Measurements from ENCODE around the gene MYDGF.
"Not testable (repeated sequence)": the region's sequence is repeated elsewhere in the genome, so short reads cannot be mapped to it uniquely, and the experiment has no call there.

Gene MYDGF

DNA sequence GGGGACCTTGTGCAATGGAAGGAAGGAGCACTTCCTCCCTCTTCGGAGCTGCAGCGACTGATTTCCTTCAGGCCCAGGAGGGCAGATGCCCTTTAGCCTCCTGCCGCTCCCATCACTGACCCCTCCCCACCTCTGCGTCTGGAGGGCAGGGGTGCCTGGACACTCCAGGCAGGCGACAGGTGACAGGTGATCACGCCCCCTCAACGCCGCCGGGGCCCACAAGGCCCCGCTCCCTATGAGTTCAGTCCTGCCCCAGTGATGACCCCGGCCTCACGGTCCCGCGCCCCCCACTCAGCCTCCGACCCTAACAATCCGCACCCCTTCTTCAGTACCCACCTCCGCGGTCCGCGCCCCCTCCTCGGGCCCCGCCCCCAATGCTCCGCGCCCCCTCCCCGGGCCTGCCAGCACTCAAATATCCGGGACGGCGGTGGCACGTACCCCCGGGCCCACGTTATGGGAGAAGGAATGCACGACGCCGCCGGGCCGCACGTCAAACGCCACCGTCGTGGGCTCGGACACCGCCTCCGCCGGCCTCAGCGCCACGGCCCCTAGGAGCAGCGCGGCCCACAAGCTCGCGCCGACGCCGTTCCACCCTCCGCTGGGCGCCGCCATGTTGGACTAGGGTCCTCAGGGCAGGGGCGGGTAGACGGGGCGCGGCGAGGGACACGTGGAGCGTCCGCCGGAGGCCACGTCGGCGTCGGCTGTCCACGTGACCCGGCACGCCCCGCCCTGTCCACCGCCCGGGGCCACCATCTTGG, at the start of gene MYDGF:
MYDGF (minus strand) TSS at position 620 of the 758 bp plus-strand sequence; CDS start at position 612, 8 bp downstream.
- DNase-seq (ENCODE audit: low read depth): peak; percentile 86

DNA sequence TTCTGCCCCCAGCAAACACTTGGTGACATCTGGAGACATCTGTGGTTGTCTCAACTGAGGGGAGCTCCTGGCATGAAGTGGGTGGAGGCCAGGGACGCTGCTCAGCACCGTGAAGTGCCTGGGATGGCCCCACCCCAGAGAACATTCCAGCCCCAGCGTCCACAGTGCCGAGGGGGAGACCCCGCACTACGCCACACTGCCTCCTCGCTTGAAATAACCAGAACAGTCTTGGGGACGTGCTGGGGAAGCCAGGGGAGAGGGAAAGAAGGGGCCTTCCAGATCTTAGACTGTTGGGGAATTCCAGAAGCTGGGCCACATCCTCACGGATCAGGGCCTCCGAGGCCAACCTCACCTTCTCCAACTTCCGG, 49.3 kb upstream of the MYDGF start:
- no peak for DNase-seq (ENCODE audit: low read depth)

DNA sequence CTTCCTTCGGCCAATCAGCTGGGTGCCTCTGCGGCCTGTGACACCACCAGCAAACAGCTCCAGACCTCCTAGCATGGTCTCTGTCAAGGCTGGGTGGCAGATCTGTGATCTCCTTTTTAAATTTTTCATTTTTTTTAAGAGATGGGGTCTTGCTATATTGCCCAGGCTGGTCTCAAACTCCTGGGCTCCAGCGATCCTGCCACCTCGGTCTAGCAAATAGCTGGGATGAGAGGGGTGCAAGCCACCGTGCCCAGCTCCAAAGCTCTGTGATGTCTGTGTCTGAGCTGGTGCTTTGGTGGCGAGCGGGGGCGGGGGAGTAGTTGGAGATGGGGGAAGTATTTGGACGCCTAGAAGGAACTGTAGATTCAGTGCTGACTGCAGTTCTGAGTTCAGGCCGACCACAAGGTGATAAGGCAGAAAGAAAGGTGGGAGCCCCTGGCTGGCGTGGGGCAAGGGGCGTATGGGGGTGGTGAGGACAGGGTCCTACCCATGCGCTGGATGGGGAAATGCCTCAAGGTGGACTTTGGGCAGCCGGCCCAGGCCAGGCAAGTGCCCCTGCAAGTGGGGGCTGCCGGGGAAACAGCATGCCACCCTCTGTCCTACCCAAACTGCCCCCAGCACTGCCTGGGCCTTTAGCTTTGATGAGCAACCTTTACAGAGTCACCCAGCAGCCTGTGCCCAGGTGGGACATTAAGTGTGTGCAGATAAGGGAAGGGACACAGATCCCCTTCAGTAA, 48.0 kb upstream of the MYDGF start:
- no peak for DNase-seq (ENCODE audit: low read depth)

DNA sequence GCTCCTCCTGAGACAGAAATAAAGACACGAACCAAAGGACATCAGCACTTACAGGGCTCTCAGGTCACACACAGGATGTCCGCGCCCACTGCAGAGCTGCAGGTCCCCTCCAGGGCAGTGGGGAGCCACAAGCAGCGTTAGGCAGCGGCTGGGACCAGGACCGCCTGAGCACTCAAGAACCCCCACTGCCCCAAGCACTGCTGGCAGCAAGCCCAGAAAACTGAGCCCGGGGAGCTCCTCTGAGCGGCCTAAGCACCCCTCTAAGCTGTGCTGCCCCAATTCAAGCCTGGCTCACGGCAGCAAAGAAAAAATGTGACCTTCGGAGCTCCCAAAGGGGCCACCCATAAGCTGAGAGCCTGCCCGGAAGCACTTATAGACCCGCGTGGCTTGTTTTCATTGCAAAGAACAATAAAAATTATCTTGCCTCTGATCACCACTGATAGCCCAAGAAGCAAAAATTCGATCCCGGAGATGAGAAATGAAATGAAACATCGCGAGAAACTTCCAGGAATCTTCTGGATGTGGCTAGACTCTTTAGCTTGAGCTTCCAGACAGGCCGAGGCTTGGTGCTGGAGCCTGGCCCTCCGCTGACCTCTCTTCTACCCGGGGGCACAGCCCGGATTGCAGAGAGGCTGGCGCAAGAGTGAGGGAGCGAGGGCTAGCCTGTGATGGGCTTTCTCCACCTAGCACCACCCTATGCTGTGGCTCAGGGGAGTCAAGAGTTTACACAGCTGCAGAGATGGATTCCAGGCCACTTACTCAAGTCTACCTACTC, 47.2 kb upstream of the MYDGF start:
- no peak for DNase-seq (ENCODE audit: low read depth)

DNA sequence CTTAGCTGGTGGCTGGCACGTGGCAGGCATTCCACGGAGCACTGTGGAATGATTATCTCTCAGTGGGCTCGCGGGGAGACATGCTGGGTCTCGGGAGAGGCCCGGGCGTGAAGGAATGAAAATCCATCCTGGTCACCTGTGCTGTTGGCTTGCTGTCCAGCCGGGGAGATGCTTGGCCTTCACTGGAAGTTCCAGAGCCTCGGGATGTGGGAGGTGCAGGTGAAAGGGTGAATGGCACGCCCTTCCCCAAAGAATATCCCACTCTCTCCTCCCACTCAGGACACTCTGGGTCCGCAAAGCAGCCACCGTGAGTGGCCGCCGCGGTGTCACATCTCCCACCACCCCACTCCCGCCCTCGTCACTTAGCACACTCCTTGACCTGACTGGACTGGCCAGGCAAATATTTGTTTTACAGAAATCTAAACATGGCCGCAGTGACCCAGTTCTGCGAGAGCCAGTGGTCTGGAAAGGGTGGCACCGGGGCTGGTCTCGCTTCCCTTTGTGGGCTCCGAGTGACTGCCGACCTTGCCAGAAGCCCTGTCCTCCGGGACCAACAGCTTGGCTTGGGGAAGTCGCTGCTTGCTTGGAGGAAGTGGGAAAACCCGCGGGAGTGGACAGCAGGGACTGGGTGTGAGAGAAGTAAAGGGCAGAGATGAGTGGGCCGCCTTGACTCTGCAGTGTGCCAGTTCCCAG, 45.5 kb upstream of the MYDGF start:
- no peak for DNase-seq (ENCODE audit: low read depth)

DNA sequence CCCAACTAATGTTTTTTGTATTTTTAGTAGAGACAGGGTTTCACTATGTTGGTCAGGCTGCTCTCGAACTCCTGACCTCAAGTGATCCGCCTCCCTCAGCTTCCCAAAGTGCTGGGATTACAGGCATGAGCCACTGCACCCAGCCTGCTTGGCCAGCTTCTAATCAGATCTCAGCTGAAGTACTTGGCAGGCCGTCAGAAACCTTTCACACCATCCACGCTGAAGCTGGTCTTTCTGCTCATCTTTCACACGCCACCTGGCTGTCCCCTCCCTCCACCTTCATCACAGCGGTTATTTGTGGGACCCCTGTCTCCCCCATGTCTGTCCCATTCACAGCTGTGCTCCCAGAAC, 45.0 kb upstream of the MYDGF start:
- not testable (repeated sequence) for DNase-seq (ENCODE audit: low read depth)

DNA sequence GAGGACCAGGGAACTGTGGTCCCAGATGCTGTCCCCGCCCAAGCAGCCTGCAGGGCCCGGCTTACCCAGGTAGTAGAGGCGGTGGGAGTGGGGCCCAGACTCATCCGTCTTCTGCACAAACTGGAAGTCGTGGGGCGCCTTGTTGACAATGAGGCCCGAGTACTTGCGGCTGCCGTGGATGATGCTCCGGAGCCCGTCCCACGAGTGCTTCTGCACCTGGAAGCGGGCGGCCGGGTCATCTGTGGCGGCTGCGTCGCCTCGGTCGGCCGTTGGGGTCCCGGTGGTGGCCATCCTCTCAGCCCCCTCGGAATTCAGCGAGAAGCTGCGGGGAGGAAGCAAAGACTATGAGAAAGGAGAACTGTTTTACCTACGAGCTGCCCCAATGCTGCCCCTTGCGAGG, 43.9 kb upstream of the MYDGF start:
- DNase-seq (ENCODE audit: low read depth): no peak

DNA sequence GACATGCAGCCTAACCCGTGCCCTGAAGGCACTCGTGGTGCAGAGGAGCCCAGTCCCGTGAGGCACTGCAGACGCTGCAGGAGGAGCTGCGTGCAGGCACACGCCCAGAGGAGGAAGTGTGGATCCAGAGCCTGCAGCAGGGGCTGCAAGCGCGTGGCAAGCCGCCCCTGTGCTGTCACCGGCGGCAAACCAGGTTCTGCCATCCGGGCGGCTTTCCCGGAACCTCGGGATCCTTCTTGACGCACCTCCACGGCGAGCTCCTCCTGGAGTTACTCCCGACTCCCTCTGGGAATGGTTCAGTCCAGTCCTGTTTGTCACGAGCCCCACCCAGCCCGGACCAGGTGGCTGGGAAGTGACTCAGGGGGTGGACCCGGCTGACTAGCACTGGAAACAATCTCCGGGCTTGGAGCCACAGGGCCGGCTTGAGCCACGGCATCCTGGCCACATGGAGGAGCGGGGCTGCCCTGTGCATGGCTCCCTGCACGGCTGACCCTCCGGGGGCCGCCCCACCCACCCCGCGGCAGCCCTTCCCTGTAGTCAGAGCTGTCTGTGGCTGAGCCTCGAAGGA, 43.3 kb upstream of the MYDGF start:
- no peak for DNase-seq (ENCODE audit: low read depth)

DNA sequence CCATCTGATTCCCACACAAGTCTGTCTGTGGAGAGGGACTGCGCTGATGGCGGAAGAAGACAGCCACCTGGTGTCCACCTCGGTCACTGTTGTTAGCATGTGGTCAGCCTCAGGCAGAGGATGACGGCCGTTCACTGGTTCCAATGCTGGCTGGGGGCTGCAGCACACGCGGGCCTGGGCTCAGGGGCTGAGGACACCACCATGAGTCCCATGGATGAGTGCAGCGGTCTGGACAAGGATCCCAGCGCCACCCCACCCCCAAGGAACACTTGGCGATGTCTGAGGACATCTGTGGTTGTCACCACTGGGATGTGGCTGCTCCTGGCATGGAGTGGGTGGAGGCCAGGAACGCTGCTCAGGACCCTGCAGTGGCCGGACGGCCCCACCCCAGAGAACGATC, 42.6 kb upstream of the MYDGF start:
- DNase-seq (ENCODE audit: low read depth): no peak

DNA sequence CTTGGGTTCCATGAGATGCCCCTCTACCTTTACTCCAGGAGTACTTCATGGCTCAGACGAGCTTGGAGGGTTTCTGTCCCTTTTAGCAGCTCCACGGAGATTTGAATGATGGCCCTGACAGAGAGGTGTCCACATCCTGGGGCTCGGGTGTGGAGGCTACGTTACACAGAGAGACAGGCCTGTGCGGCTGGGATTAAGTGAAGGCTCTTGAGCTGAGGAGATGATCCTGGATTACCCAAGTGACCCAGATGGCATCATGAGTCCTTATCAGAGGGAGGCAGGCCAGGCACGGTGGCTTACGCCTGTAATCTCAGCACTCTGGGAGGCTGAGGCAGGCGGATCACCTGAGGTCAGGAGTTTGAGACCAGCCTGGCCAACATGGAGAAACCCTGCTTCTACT, 41.1 kb upstream of the MYDGF start:
- DNase-seq (ENCODE audit: low read depth): no peak

DNA sequence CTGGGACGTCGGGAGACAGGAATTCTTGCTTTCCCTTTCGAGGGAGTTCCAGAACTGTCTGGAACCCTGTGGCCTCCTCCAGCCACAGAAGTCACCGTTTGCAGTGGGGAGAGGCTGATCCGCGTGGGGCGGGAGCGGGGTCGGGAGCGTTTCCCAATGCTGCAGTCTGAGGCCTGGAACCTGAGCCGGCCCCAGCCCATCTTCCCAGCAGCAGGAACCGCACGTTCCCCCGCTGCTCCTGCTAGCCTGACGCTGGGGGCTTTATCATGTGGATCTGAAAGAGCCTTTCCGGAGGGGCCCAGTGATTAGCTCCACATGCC, 40.1 kb upstream of the MYDGF start:
- no peak for DNase-seq (ENCODE audit: low read depth)

DNA sequence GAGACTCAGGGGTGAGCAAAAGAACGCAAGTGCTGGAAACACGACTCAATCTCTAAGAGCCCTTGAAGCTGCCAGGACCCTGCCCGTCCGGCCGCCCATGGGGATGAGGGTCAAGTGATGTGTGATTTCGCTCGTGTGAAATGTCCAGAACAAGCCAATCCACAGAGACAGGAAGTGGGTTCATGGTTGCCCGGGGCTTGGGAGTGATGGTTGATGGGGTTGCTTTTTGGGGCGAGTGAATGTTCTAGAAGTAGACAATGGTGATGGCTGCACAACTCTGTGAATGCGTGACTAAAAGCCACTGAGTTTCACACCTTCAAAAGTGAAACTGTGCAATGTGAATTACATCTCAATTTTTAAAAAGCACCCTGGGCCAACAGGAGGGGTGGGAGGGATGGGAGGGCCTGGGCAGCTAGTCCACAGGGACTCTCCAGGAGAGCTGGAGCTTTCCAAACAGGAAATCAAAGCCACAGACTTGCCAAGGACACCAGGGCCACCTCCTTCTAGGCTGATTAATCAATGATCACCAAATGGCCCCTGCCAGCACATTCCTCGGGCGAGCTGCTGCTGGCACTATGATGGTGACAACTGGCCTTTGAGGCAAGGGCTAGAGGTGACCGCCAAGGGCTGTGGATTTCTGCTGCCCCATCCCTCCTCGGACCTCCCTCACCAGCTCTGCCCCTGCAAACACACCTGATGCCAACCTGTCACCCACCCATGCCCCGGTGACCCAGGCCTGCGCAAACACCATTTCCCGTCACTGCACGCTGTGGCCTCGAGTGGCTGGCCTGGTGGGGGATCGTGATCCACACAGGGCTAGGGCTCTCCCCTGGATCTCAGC, 39.5 kb upstream of the MYDGF start:
- no peak for DNase-seq (ENCODE audit: low read depth)

DNA sequence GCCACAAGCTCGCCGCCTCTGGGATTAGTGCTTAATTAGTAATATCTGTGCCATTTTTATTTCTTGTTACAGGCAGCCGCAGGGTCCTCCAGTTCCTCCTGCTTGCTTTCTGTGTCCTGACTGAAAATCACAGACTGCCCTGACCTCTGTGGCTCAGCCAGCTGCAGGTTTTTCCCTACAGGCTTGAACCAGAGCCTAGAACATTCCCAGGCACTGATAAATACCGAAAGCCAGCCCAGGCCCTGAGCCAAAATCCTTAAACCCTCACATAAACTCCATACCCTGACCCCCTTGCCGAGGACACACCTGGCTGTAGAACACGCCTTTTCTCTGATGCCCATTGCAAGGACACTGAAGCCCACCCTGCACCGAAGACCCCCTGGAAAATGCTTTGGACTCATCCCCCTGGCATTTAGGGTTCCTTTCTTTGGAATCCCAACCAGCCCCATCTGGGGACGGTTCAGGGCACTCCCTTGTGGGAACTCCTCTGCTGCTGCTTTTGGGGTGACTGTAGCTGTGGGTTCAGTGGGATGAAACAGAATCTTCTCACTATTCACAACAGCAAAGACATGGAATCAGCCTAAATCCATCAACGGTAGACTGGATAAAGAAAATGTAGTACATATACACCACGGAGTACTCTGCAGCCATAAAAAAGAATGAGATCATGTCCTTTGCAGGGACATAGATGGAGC, 38.0 kb upstream of the MYDGF start:
- DNase-seq (ENCODE audit: low read depth): no peak

DNA sequence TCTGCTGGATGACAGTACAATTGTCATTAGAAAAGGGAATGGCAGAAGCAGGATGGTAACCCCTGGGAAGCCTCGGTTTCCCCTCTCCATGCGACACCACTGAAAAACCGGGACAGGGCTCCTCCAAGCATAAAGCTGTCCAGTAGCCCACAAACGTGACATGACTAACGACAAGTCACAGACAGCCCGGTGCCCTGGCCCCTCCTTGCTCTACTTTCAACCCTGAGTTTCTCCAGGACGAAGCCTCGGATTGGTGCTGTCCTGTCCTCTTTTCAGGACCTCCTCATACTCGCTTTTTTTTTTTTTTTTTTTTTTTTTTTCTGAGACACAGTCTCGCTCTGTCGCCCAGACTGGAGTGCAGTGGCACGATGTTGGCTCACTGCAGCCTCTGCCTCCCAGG, 37.2 kb upstream of the MYDGF start:
- no peak for DNase-seq (ENCODE audit: low read depth)

DNA sequence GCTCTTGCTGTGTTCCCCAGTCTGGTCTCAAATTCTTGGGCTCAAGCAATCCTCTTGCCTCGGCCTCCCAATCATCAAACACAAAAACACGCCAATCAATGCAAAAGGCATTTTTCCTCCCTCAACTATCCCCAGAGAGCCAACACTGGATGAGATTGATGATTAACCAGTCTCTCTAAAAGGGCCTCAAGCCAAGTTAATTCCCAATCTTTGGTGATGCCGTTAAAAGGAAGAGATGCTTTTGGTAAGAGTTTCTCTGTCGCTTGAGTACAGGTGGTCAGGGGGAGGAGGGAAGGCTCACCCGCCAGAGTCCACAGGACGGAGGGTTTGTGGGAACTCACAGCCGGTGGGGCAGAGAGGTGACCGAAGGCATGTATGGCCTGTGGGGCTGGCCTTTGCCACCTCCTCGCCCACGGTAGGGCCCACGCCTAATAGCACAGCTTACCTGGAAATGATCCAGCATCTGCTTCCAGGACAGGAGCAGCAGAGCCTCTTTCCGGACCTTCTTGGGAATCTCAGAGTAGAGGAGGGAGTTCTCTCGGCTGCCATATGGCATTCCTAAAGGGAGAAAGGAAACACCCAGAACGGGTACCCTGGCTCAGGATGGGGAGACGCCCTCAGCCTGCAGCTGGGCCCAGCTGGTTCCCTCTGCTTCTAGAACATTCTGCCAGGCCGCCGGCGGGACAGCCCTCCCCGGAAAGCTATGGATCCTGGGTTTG, 35.4 kb upstream of the MYDGF start:
- DNase-seq (ENCODE audit: low read depth): no peak

DNA sequence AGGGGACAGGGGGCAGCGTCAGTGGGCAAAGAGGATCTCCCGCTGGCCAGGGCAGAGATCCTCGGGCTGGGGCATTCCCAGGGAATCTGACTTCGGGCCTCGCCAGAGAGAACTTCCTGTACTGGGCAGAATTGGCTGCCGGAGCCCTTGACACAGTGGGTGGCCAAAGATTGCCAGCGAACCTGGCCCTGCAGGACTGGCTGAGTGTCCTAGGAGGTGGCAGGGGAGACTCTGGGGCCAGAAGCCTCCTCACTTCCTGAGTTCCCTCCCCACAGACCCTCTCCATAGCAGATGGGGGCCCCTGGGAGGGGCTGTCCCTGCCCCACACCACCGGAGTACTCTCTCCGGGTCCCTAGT, 34.2 kb upstream of the MYDGF start:
- no peak for DNase-seq (ENCODE audit: low read depth)

DNA sequence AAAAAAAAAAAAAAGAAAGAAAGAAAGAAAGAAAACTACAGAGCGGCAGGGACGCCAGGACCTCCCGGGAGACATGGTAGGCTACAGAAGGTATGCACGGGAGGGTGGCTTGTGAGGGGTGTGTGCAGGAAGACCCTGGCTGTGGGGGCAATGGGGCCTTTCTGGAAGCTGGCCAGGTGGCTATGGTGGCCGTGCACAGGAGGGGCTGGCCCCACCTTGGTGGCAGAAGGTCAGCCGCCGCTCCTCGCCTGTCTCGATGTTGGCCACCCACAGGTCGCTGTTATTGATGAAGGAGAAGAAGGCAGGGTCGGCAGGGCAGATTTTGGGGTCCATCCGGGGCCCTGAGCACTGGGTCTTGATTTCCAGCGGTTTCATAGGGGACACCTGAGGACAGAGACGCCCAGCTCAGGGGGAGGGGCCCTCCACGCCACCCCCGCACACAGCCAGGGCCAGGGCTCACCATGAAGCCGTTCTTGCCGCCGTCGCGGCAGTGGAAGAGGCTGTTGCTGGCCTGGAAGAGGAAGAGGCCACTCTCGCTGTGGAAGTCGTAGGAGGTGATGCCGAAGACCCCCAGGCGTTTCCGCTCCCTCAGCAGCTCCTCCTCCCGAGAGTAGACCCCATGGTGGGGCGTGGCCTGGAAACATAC, 33.7 kb upstream of the MYDGF start:
- no peak for DNase-seq (ENCODE audit: low read depth)

DNA sequence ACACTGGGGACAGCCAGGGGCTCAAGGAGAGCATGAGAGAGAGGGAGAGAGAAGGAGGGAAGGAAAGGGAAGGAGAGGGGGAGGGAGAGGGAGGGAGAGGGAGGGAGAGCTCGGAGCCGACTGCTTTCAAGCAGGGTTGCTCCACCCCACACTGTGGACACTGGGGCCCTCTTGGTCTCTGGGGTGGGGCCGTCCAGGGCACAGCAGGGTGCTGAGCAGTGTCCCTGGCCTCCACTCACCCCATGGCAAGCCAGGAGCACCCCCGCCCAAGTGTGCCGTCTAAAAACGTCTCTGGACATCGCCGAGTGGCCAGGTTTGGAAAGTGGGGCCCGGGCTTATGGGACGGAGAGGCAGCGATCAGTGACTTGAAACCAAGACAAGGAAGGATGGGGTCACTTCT, 32.6 kb upstream of the MYDGF start:
- DNase-seq (ENCODE audit: low read depth): no peak

DNA sequence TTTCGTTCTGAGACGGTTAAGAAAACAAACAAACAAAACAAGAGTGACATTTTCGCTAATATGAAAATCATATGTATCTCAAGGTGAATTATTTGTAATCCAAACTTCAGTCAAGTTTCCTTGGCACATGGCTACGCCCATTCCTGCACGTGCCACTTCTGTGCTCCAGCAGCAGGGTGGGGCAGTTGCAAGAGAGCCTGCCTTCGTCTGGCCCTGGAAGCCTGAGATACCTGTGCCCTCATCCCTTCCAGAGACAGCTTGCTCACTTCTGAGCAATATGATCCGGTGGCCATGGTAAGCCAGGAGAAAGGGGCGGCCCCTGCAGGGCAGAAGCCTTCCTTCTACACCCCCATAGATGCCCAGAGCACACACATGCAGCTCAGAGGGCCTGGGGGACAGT, 31.4 kb upstream of the MYDGF start:
- no peak for DNase-seq (ENCODE audit: low read depth)

DNA sequence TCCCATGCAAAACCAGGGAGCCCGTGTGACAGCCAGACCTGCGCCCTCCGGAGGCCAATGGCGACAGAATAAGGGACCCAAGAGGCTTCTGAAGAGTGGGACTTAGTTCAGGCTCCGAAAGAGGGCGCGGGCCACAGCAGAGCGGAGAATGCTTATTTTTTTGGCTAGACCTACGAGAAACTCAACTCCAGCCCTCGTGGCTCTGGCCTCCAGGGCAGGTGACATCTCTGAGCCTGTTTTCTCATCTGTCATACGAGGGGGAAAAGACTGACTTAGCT, 30.5 kb upstream of the MYDGF start:
- DNase-seq (ENCODE audit: low read depth): no peak
